PC-9 (cell line): ENCODE data around the gene NUDCD3. TPM values are rescaled to one million over a fixed set of nuclear protein-coding genes. Genes with fewer than 3 reads are reported as not detected.

Source experiments
- BruUV-seq: library from RNA; stranded (reverse); fragments of 400-500 nt; replicated peaks from 2 replicates; lab custom pipeline; 2021; lab: Mats Ljungman, UMichigan
- CTCF ChIA-PET: fragments of 300-600 bp; sonication (Branson Sonifier 250); formaldehyde crosslinking; loops from one replicate; lab custom pipeline; 2022; ENCODE audit warnings: antibody characterized with exemption; lab: Charles Lee
- POLR2A ChIA-PET: fragments of 300-600 bp; sonication (Branson Sonifier 250); formaldehyde crosslinking; loops from one replicate; lab custom pipeline; 2022; ENCODE audit warnings: antibody characterized with exemption; ENCODE audit not compliant: unreplicated experiment; lab: Charles Lee
- DNase-seq, 2 experiments: peaks; one replicate each; pipeline versions ENCODE4 v3.0.0 to v3.0.0-alpha.2; 2015 to 2022; ENCODE audit warnings: mixed read lengths in 1 of 2
- H2AFZ ChIP-seq: fragments of 200-600 bp; sonication (generic); 2 replicates; pipeline ENCODE4 v1.8.1; 2017; ENCODE audit warnings: antibody characterized with exemption
- H3F3A ChIP-seq: fragments of 200-600 bp; sonication (generic); 2 replicates; pipeline ENCODE4 v1.8.1; 2017; ENCODE audit warnings: antibody characterized with exemption, mild to moderate bottlenecking, low read depth; ENCODE audit not compliant: insufficient read depth
- H3K27ac ChIP-seq: fragments of 200-600 bp; sonication (generic); 2 replicates; pipeline ENCODE4 v1.6.1; 2016; ENCODE audit warnings: mixed run types
- H3K27me3 ChIP-seq: fragments of 200-600 bp; sonication (generic); 2 replicates; pipeline ENCODE4 v1.6.1; 2016; ENCODE audit warnings: low read depth, mixed run types; ENCODE audit not compliant: insufficient read depth
- H3K36me3 ChIP-seq: fragments of 200-600 bp; sonication (generic); 2 replicates; pipeline ENCODE4 v1.6.1; 2016; ENCODE audit warnings: low read depth, mixed run types
- H3K4me1 ChIP-seq: fragments of 200-600 bp; sonication (generic); replicated peaks from 2 replicates; pipeline ENCODE4 v1.6.1; 2016; ENCODE audit warnings: mixed run types; ENCODE audit not compliant: insufficient read depth
- H3K4me2 ChIP-seq: fragments of 200-600 bp; sonication (generic); 2 replicates; pipeline ENCODE4 v1.6.1; 2017; ENCODE audit warnings: mixed run types
- H3K4me3 ChIP-seq: fragments of 200-600 bp; sonication (generic); 2 replicates; pipeline ENCODE4 v1.6.1; 2016; ENCODE audit warnings: mixed run types
- H3K79me2 ChIP-seq: fragments of 200-600 bp; sonication (generic); 2 replicates; pipeline ENCODE4 v1.6.1; 2017; ENCODE audit warnings: low read depth, mixed run types
- H3K9me2 ChIP-seq: fragments of 200-600 bp; sonication (generic); 2 replicates; pipeline ENCODE4 v1.8.1; 2017; ENCODE audit warnings: mild to moderate bottlenecking; ENCODE audit not compliant: insufficient read depth
- H3K9me3 ChIP-seq: fragments of 200-600 bp; sonication (generic); 2 replicates; pipeline ENCODE4 v1.8.1; 2016; ENCODE audit warnings: low read depth; ENCODE audit not compliant: insufficient read depth
- H4K20me1 ChIP-seq: fragments of 200-600 bp; sonication (generic); 2 replicates; pipeline ENCODE4 v1.8.1; 2017; ENCODE audit not compliant: insufficient read depth
- EZH2 ChIP-seq: fragments of 200-600 bp; sonication (generic); IDR thresholded peaks from 2 replicates; pipeline ENCODE4 v1.8.0; 2017; ENCODE audit warnings: antibody characterized with exemption, low read depth
- intact Hi-C: fragments of 100-400 bp; cut with micrococcal nuclease; formaldehyde crosslinking; loops from one replicate; pipeline ENCODE4 v1.10.0; 2022; ENCODE audit not compliant: unreplicated experiment
- total RNA-seq: library from RNA; stranded (reverse); gene quantifications from 2 replicates; pipeline ENCODE4 v1.2.3, GENCODE V29; 2021
- TF ChIP-seq, protein P1 (sequence below): fragments of 200-600 bp; sonication (generic); conservative IDR thresholded peaks from 2 replicates; pipeline ENCODE4 v1.6.1; 2017; ENCODE audit warnings: mixed run types, antibody characterized with exemption, mild to moderate bottlenecking, moderate library complexity

The NUDCD3 gene
- total RNA-seq, 1 experiment from 2014 or later: 149 TPM

- Histone ChIP-seq H3K79me2 (no peaks in the 10 kb centered on the region), H3K4me1 (no peaks in the 10 kb centered on the region), H3K4me2 (no peak overlapping the region), H3K9me3 (no peaks in the 10 kb centered on the region), H3K9me2 (no peaks in the 10 kb centered on the region), H3F3A (no peaks in the 10 kb centered on the region), H3K4me3 (no peak overlapping the region), H3K36me3 (peaks cover 6% of the 10 kb centered on the region; the same call in 1 of the 2 replicates), H3K27me3 (no peaks in the 10 kb centered on the region), H4K20me1 (peaks cover 25% of the 10 kb centered on the region), H3K27ac (no peak overlapping the region), H2AFZ (no peak overlapping the region)
- intact Hi-C loops: no loop called here
- no TSS peak for BruUV-seq
- ChIA-PET CTCF (interaction anchor here (0.5 kb wide), 1 partner anchor 601 kb away, joined by 4 read pairs; no protein-coding TSS in a partner anchor), POLR2A (no interaction called here)
- TF ChIP-seq, protein P1, sequence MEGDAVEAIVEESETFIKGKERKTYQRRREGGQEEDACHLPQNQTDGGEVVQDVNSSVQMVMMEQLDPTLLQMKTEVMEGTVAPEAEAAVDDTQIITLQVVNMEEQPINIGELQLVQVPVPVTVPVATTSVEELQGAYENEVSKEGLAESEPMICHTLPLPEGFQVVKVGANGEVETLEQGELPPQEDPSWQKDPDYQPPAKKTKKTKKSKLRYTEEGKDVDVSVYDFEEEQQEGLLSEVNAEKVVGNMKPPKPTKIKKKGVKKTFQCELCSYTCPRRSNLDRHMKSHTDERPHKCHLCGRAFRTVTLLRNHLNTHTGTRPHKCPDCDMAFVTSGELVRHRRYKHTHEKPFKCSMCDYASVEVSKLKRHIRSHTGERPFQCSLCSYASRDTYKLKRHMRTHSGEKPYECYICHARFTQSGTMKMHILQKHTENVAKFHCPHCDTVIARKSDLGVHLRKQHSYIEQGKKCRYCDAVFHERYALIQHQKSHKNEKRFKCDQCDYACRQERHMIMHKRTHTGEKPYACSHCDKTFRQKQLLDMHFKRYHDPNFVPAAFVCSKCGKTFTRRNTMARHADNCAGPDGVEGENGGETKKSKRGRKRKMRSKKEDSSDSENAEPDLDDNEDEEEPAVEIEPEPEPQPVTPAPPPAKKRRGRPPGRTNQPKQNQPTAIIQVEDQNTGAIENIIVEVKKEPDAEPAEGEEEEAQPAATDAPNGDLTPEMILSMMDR: no peak
- no peak for TF ChIP-seq EZH2
- DNase-seq: no peak
Observed at GRCh38 chr7:44398511-44398911, 91.9 kb downstream of the NUDCD3 start.

- H3K4me1 ChIP-seq: no peaks in the 10 kb centered on the region
- intact Hi-C loops: no loop called here
- H3K9me3 ChIP-seq: no peaks in the 10 kb centered on the region
- H3K4me2 ChIP-seq: no peak overlapping the region
- TF ChIP-seq, protein P1: no peak
- TF ChIP-seq EZH2: no peak
- peaks cover 5% of the 10 kb centered on the region; the same call in 1 of the 2 replicates for H3K36me3 ChIP-seq
- no TSS peak for BruUV-seq
- no peak overlapping the region for H2AFZ ChIP-seq
- DNase-seq: no peak
- no peak overlapping the region for H3K4me3 ChIP-seq
- no peaks in the 10 kb centered on the region for H3F3A ChIP-seq
- CTCF ChIA-PET: no interaction called here
- no peak overlapping the region for H3K27ac ChIP-seq
- H4K20me1 ChIP-seq: peaks cover 20% of the 10 kb centered on the region
- H3K27me3 ChIP-seq: no peaks in the 10 kb centered on the region
- H3K79me2 ChIP-seq: no peaks in the 10 kb centered on the region
- no peaks in the 10 kb centered on the region for H3K9me2 ChIP-seq
- POLR2A ChIA-PET: no interaction called here
Observed at GRCh38 chr7:44396931-44397545, 93.4 kb downstream of the NUDCD3 start.

- Histone ChIP-seq H3K79me2 (no peaks in the 10 kb centered on the region), H3K27ac (no peak overlapping the region), H3K27me3 (no peaks in the 10 kb centered on the region), H3K4me1 (no peaks in the 10 kb centered on the region), H4K20me1 (peaks cover 20% of the 10 kb centered on the region), H3F3A (no peaks in the 10 kb centered on the region), H3K4me3 (no peak overlapping the region), H2AFZ (no peak overlapping the region), H3K36me3 (peaks cover 3% of the 10 kb centered on the region; the same call in 1 of the 2 replicates), H3K4me2 (no peak overlapping the region), H3K9me3 (no peaks in the 10 kb centered on the region), H3K9me2 (no peaks in the 10 kb centered on the region)
- ChIA-PET CTCF (no interaction called here), POLR2A (no interaction called here)
- no TSS peak for BruUV-seq
- no peak for DNase-seq
- no peak for TF ChIP-seq EZH2
- TF ChIP-seq, protein P1: no peak
- intact Hi-C loops: no loop called here
Observed at GRCh38 chr7:44396496-44396895, 94.0 kb downstream of the NUDCD3 start.
